ENCODE data around the gene TET2. TPM values are rescaled to one million over a fixed set of nuclear protein-coding genes. Genes with fewer than 3 reads are reported as not detected.
A peak's percentile ranks its signal among the peaks of the same experiment; 100 is the strongest.

TET2 gene
- total RNA-seq, 2 donors from 2014 or later: 12.0 to 15.5 TPM

DNA sequence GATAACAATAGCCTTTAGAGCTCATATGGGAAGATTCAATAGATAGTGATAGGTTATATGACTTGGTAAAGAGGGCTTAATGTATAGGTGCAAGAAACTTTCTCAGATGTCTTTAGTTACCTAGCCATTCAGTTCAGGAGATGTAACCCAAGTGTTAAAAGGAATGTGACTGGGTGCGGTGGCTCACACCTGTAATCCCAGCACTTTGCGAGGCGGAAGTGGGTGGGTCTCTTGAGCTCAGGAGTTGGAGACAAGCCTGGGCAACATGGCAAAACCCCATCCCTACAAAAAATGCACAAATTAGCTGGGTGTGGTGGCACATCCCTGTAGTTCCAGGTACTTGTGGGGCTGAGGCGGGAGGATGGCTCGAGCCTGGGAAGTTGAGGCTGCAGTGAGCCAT is 7.9 kb downstream of the TET2 start:
- Histone ChIP-seq H3K9ac (ENCODE audit: extremely low read depth, low read length, poor library complexity, severe bottlenecking) (no peak overlapping the region), H3K27me3 (ENCODE audit: control insufficient read depth, insufficient read depth, low read length, poor library complexity, severe bottlenecking) (peaks cover 57% of the 10 kb centered on the region), H3K27ac (ENCODE audit: low read depth, low read length) (no peak overlapping the region), H3K4me1 (ENCODE audit: control insufficient read depth, insufficient read depth, low read length) (no peaks in the 10 kb centered on the region), H3K4me3 (ENCODE audit: low read length) (no peak overlapping the region), H3K9me3 (ENCODE audit: control insufficient read depth, low read length) (no peaks in the 10 kb centered on the region), H3K36me3 (ENCODE audit: control insufficient read depth, insufficient read depth, low read length) (no peaks in the 10 kb centered on the region)
- TF ChIP-seq, protein P1, sequence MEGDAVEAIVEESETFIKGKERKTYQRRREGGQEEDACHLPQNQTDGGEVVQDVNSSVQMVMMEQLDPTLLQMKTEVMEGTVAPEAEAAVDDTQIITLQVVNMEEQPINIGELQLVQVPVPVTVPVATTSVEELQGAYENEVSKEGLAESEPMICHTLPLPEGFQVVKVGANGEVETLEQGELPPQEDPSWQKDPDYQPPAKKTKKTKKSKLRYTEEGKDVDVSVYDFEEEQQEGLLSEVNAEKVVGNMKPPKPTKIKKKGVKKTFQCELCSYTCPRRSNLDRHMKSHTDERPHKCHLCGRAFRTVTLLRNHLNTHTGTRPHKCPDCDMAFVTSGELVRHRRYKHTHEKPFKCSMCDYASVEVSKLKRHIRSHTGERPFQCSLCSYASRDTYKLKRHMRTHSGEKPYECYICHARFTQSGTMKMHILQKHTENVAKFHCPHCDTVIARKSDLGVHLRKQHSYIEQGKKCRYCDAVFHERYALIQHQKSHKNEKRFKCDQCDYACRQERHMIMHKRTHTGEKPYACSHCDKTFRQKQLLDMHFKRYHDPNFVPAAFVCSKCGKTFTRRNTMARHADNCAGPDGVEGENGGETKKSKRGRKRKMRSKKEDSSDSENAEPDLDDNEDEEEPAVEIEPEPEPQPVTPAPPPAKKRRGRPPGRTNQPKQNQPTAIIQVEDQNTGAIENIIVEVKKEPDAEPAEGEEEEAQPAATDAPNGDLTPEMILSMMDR (conservative IDR thresholded peaks at IDR 0.05): no peak
- H3K4me1 Mint-ChIP-seq: peaks cover 6% of the 10 kb centered on the region
- DNase-seq: peak; percentile 59
- peaks cover 82% of the 10 kb centered on the region for H3K27me3 Mint-ChIP-seq (ENCODE audit: insufficient read depth)
- H3K9me3 Mint-ChIP-seq: no peaks in the 10 kb centered on the region
- no peak overlapping the region for H3K27ac Mint-ChIP-seq
- WGBS, 2 experiments (ENCODE audit: insufficient coverage in 1 of 2, insufficient read length in 1 of 2): 90 to 100% methylated on average over 1 to 5 of the region's 5 CpGs
- no peak overlapping the region for H3K4me3 Mint-ChIP-seq
- no peaks in the 10 kb centered on the region for H3K36me3 Mint-ChIP-seq (ENCODE audit: low read depth)

DNA sequence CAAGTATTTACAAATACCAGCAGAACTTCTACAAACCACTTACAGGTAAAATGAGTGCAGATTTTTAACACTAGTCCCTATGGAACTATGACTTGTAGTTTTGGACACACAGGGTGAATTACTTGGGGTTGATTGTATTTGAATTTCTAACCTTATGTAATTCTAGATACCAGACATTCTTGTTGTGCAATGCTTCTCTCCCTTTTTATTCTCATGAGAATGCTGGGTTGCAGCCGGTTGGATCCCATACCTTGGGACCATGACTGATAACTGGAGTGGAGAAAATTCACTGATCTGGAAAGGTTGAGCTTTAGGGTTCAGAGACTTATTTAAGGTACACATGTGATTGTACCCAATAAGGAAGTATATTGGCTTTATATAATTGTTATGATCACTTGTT is 8.8 kb downstream of the TET2 start:
- H3K27ac Mint-ChIP-seq: no peak overlapping the region
- TF ChIP-seq, protein P1 (conservative IDR thresholded peaks at IDR 0.05): no peak
- Histone ChIP-seq H3K27me3 (ENCODE audit: control insufficient read depth, insufficient read depth, low read length, poor library complexity, severe bottlenecking) (peaks cover 57% of the 10 kb centered on the region), H3K4me3 (ENCODE audit: low read length) (no peak overlapping the region), H3K36me3 (ENCODE audit: control insufficient read depth, insufficient read depth, low read length) (no peaks in the 10 kb centered on the region), H3K9me3 (ENCODE audit: control insufficient read depth, low read length) (no peaks in the 10 kb centered on the region), H3K4me1 (ENCODE audit: control insufficient read depth, insufficient read depth, low read length) (no peaks in the 10 kb centered on the region), H3K9ac (ENCODE audit: extremely low read depth, low read length, poor library complexity, severe bottlenecking) (no peak overlapping the region), H3K27ac (ENCODE audit: low read depth, low read length) (no peak overlapping the region)
- H3K27me3 Mint-ChIP-seq (ENCODE audit: insufficient read depth): peaks cover 82% of the 10 kb centered on the region
- peaks cover 6% of the 10 kb centered on the region for H3K4me1 Mint-ChIP-seq
- DNase-seq: no peak
- no peaks in the 10 kb centered on the region for H3K9me3 Mint-ChIP-seq
- no peaks in the 10 kb centered on the region for H3K36me3 Mint-ChIP-seq (ENCODE audit: low read depth)
- WGBS, 2 experiments (ENCODE audit: insufficient coverage in 1 of 2, insufficient read length in 1 of 2): 79% methylated on average over 1 of the region's 1 CpG; no CpG with 5 or more reads in 1 of the 2 experiments
- no peak overlapping the region for H3K4me3 Mint-ChIP-seq

DNA sequence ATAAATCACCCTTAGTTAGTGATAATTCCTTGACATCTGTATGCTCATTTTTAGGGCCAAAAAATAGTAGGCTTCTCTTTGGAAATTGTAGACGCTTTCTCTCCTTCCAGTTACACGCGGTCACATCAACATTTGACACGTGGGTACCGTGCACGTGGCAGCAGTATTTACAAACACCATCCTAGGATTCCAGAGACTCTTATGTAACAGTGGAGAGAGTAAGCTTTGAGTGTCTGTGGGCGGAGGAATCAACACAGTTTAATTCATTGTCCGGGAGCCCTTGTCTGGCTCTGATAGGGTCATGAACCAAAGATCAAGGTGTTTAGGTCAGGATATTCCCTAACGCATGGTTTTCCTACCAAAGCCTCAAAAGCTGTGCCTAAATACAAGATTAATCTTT is 12.2 kb downstream of the TET2 start:
- H3K9me3 ChIP-seq (ENCODE audit: control insufficient read depth, low read length): no peaks in the 10 kb centered on the region
- Mint-ChIP-seq H3K27me3 (ENCODE audit: insufficient read depth) (peaks cover 92% of the 10 kb centered on the region), H3K36me3 (ENCODE audit: low read depth) (no peaks in the 10 kb centered on the region), H3K9me3 (no peaks in the 10 kb centered on the region), H3K27ac (no peak overlapping the region), H3K4me1 (peaks cover 20% of the 10 kb centered on the region), H3K4me3 (peak overlapping the region; percentile 5)
- peaks cover 6% of the 10 kb centered on the region for H3K4me1 ChIP-seq (ENCODE audit: control insufficient read depth, insufficient read depth, low read length)
- H3K27me3 ChIP-seq (ENCODE audit: control insufficient read depth, insufficient read depth, low read length, poor library complexity, severe bottlenecking): peaks cover 69% of the 10 kb centered on the region
- H3K36me3 ChIP-seq (ENCODE audit: control insufficient read depth, insufficient read depth, low read length): no peaks in the 10 kb centered on the region
- no peak overlapping the region for H3K9ac ChIP-seq (ENCODE audit: extremely low read depth, low read length, poor library complexity, severe bottlenecking)
- peak overlapping the region; percentile 19 for H3K4me3 ChIP-seq (ENCODE audit: low read length)
- 5 to 20% methylated on average over 1 to 9 of the region's 9 CpGs for WGBS, 2 experiments (ENCODE audit: insufficient coverage in 1 of 2, insufficient read length in 1 of 2)
- TF ChIP-seq, protein P1 (conservative IDR thresholded peaks at IDR 0.05): no peak
- no peak overlapping the region for H3K27ac ChIP-seq (ENCODE audit: low read depth, low read length)
- peak; percentile 51 for DNase-seq

All from endodermal cell (in vitro differentiated cells).